ENCODE data around the gene AGAP2. TPM values are rescaled to one million over a fixed set of nuclear protein-coding genes. Genes with fewer than 3 reads are reported as not detected.
"Not testable (repeated sequence)": the region's sequence is repeated elsewhere in the genome, so short reads cannot be mapped to it uniquely, and the experiment has no call there.

AGAP2 gene
- total RNA-seq, 1 donor from 2014 or later: 1.7 TPM

DNA sequence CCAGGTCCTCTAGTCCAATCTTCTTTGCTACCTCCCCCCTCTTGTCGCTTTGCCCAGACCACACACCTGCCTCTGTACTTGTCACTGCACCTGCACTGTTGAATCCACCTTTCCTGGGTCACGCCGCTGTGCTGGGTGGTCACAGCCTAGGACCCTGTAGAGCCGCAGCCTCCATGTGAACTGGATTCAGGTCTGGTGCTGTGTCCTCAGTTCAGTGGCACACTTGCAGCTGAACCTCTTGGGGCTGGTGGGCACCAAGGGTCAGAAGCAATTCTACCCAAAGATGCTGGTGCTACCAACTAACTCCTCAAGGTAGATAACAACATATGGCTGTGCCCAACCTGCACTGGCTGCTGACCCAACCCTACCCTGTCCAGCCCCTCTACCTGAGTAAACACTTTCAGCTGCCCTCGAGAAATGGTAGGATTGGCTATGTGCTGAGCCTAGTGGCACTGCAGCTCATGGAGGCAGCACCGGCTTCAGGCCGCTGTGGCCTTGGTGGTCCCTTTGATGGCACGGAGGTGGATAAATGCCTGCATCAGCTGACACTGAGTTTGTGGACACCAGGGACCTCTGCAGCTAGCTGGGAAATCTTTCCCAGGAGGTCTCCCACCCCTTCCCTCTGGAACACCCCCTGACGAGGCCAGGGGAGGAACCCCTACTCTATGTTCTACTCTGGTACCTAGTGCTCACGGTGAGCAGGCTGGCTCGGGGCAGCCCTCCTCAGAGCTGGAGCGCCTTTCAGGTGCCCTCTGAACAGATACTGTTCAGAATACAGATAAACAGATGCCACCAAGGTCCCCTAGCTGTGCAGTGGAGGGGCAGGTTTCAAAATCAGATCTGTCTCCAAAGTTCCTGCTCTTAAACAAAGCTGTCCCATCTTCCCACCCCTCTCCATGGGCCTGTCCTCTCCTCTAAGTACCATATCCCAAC lies 14.3 kb downstream of the AGAP2 start:
- TF ChIP-seq EZH2 (IDR thresholded peaks at IDR 0.05) (no peak), EZH2phosphoT487 (IDR thresholded peaks at IDR 0.05) (no peak)
- TF ChIP-seq, protein P1, sequence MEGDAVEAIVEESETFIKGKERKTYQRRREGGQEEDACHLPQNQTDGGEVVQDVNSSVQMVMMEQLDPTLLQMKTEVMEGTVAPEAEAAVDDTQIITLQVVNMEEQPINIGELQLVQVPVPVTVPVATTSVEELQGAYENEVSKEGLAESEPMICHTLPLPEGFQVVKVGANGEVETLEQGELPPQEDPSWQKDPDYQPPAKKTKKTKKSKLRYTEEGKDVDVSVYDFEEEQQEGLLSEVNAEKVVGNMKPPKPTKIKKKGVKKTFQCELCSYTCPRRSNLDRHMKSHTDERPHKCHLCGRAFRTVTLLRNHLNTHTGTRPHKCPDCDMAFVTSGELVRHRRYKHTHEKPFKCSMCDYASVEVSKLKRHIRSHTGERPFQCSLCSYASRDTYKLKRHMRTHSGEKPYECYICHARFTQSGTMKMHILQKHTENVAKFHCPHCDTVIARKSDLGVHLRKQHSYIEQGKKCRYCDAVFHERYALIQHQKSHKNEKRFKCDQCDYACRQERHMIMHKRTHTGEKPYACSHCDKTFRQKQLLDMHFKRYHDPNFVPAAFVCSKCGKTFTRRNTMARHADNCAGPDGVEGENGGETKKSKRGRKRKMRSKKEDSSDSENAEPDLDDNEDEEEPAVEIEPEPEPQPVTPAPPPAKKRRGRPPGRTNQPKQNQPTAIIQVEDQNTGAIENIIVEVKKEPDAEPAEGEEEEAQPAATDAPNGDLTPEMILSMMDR (IDR thresholded peaks at IDR 0.05): no peak
- H3K27ac ChIP-seq: no peak overlapping the region
- peak overlapping the region; percentile 47 for H3K4me3 Mint-ChIP-seq

DNA sequence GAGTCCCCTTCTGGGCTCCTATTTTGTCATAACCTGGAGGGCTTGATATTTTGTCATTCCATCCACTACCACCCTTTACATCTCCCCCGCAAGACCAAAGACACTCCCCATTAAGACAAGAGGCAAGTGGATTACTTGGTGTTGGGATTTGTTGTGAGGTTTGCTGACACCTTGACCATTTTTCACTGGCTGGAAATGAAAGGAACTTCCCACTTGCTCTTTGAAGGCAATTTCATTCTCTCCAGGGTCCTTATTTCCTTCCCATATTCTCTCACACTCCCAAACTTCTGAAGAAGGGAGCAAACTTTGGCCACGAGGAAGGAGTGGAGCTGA lies 14.9 kb downstream of the AGAP2 start:
- Mint-ChIP-seq H3K4me3 (peak overlapping the region; percentile 24), H3K9me3 (peaks cover 5% of the 10 kb centered on the region), H3K27me3 (ENCODE audit: insufficient read depth, low read depth) (peaks cover 30% of the 10 kb centered on the region), H3K4me1 (peaks cover 12% of the 10 kb centered on the region), H3K36me3 (peaks cover 8% of the 10 kb centered on the region), H3K27ac (no peak overlapping the region)
- H2AFZ ChIP-seq (replicated peaks): no peak overlapping the region
- no peak overlapping the region for H3K4me3 ChIP-seq
- H3K4me2 ChIP-seq: no peak overlapping the region
- peaks cover 60% of the 10 kb centered on the region for H3K27me3 ChIP-seq
- no peaks in the 10 kb centered on the region for H3K79me2 ChIP-seq (ENCODE audit: low read depth)
- no peak for DNase-seq (ENCODE audit: low spot score)
- no peak overlapping the region for H3K9ac ChIP-seq
- peaks cover 3% of the 10 kb centered on the region for H3K4me1 ChIP-seq
- H3K36me3 ChIP-seq: no peaks in the 10 kb centered on the region
- H3K27ac ChIP-seq: no peak overlapping the region
- no peak for TF ChIP-seq EZH2phosphoT487 (IDR thresholded peaks at IDR 0.05)
- no peak for TF ChIP-seq EZH2 (IDR thresholded peaks at IDR 0.05)
- TF ChIP-seq, protein P1 (IDR thresholded peaks at IDR 0.05): no peak
- H4K20me1 ChIP-seq (ENCODE audit: low read depth): peaks cover 20% of the 10 kb centered on the region
- H3K9me3 ChIP-seq (ENCODE audit: low read depth): no peaks in the 10 kb centered on the region
- no peaks in the 10 kb centered on the region for H3F3A ChIP-seq (ENCODE audit: low read depth)

More for the DNA sequence above, 14.3 kb downstream of the AGAP2 start:
- H3K36me3 Mint-ChIP-seq: peaks cover 6% of the 10 kb centered on the region
- Histone ChIP-seq H3K79me2 (ENCODE audit: low read depth) (no peaks in the 10 kb centered on the region), H3K27me3 (peaks cover 67% of the 10 kb centered on the region), H3K4me1 (peaks cover 3% of the 10 kb centered on the region), H3F3A (ENCODE audit: low read depth) (no peaks in the 10 kb centered on the region), H3K4me3 (no peak overlapping the region), H3K9ac (no peak overlapping the region), H3K36me3 (no peaks in the 10 kb centered on the region), H3K9me3 (ENCODE audit: low read depth) (no peaks in the 10 kb centered on the region), H3K4me2 (no peak overlapping the region), H2AFZ (replicated peaks) (no peak overlapping the region), H4K20me1 (ENCODE audit: low read depth) (peaks cover 20% of the 10 kb centered on the region)
- no peak for DNase-seq (ENCODE audit: low spot score)
- peaks cover 35% of the 10 kb centered on the region for H3K27me3 Mint-ChIP-seq (ENCODE audit: insufficient read depth, low read depth)
- H3K9me3 Mint-ChIP-seq: peaks cover 7% of the 10 kb centered on the region
- H3K4me1 Mint-ChIP-seq: peaks cover 12% of the 10 kb centered on the region
- no peak overlapping the region for H3K27ac Mint-ChIP-seq

DNA sequence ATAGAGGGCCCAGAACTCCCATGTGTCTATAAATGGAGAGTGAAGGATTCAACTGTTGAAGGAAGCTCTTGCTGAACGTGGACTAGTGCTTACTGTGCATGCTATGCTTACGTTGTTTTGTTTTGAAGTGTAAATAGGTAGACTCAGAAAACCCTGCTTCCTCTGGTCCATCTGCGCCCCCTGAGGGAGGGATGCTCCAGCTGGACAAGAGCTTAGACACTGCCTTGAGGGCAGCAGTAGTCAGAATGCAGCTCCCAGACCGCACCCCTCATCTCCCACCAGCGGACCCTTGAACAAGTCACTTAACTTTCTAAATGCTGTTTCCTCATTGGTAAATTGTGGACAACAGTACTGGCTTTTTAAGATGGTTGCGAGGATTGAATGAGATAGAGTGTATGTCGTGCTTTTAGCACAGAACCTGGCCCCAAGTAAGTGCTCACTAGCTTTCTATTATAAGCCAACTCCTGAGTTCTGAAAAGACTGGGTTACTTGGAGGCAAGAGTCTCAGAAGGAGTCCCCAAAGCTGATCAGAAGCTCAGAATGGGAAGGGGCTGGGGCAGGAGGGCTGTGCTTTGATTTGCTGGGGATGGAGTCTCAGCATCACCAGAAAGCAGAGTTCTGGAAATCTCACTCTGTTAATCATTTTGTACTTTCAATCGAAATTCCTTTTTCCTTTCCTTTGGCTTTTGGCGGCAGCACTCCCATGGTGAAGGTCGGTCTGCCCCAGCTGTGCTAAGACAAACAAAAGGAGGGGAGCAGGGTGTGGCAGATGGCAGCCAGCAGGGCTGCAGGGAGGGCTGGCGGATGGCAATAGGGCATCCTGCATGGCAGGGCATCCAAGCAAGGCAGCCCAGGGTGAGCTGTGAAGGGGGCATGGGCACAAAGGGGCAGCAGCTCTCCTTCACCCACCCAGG lies 15.6 kb downstream of the AGAP2 start:
- TF ChIP-seq EZH2phosphoT487 (IDR thresholded peaks at IDR 0.05) (no peak), EZH2 (IDR thresholded peaks at IDR 0.05) (no peak)
- TF ChIP-seq, protein P1 (IDR thresholded peaks at IDR 0.05): no peak
- Histone ChIP-seq H3K9ac (no peak overlapping the region), H3K27me3 (peaks cover 54% of the 10 kb centered on the region), H3K4me2 (no peak overlapping the region), H3K27ac (no peak overlapping the region), H3K4me3 (no peak overlapping the region), H3K36me3 (no peaks in the 10 kb centered on the region), H3F3A (ENCODE audit: low read depth) (no peaks in the 10 kb centered on the region), H2AFZ (replicated peaks) (no peak overlapping the region), H4K20me1 (ENCODE audit: low read depth) (peaks cover 14% of the 10 kb centered on the region), H3K9me3 (ENCODE audit: low read depth) (no peaks in the 10 kb centered on the region), H3K4me1 (peaks cover 3% of the 10 kb centered on the region), H3K79me2 (ENCODE audit: low read depth) (no peaks in the 10 kb centered on the region)
- peaks cover 26% of the 10 kb centered on the region for H3K27me3 Mint-ChIP-seq (ENCODE audit: insufficient read depth, low read depth)
- H3K4me1 Mint-ChIP-seq: peaks cover 12% of the 10 kb centered on the region
- H3K9me3 Mint-ChIP-seq: peaks cover 5% of the 10 kb centered on the region
- no peak for DNase-seq (ENCODE audit: low spot score)
- peaks cover 8% of the 10 kb centered on the region for H3K36me3 Mint-ChIP-seq
- no peak overlapping the region for H3K27ac Mint-ChIP-seq
- no peak overlapping the region for H3K4me3 Mint-ChIP-seq

- H3K9ac ChIP-seq; DNase-seq (ENCODE audit: low spot score); H3K27ac Mint-ChIP-seq; H3K9me3 Mint-ChIP-seq; H3K4me1 Mint-ChIP-seq; H3F3A ChIP-seq (ENCODE audit: low read depth); H3K79me2 ChIP-seq (ENCODE audit: low read depth); H3K4me2 ChIP-seq; H3K4me3 ChIP-seq; H3K4me3 Mint-ChIP-seq; H3K9me3 ChIP-seq (ENCODE audit: low read depth); H3K27ac ChIP-seq; H3K36me3 ChIP-seq; H3K36me3 Mint-ChIP-seq; H3K4me1 ChIP-seq; H4K20me1 ChIP-seq (ENCODE audit: low read depth); H2AFZ ChIP-seq (replicated peaks): not testable (repeated sequence)
- peaks cover 17% of the 10 kb centered on the region for H3K27me3 Mint-ChIP-seq (ENCODE audit: insufficient read depth, low read depth)
- H3K27me3 ChIP-seq: peaks cover 44% of the 10 kb centered on the region
These were observed 16.5 kb downstream of the AGAP2 start for GRCh38 chr12:57721846-57722608.

Data from neural progenitor cell (in vitro differentiated cells).